NCI-H2081 (cell line): ENCODE data around the gene TMEM45B.
"Not testable (repeated sequence)": the region's sequence is repeated elsewhere in the genome, so short reads cannot be mapped to it uniquely, and the experiment has no call there.

Experiments used
- DNase-seq, 2 experiments: peaks; one replicate each; lab custom pipeline; 2025; lab: John Stamatoyannopoulos, UW

The TMEM45B gene

GRCh38 chr11:129815596-129816461, at the start of gene TMEM45B:
Gene TMEM45B (plus strand): TSS chr11:129815848. CDS start chr11:129852483, 36,635 bp downstream.
- peak; percentile 64 to 77 for DNase-seq

GRCh38 chr11:129766898-129767604, 48.6 kb upstream of the TMEM45B start:
- peak; percentile 7 to 36 for DNase-seq

- DNase-seq = no peak
Observed at GRCh38 chr11:129767827-129768226, 47.8 kb upstream of the TMEM45B start.

GRCh38 chr11:129768356-129768755, 47.3 kb upstream of the TMEM45B start:
- DNase-seq = no peak

GRCh38 chr11:129769059-129769458, 46.6 kb upstream of the TMEM45B start:
- DNase-seq = no peak

- DNase-seq = no peak
Observed at GRCh38 chr11:129770993-129771392, 44.7 kb upstream of the TMEM45B start.

GRCh38 chr11:129771456-129771855, 44.2 kb upstream of the TMEM45B start:
- DNase-seq = not testable (repeated sequence)

- no peak for DNase-seq
Observed at GRCh38 chr11:129778877-129779276, 36.8 kb upstream of the TMEM45B start.

GRCh38 chr11:129779342-129779741, 36.3 kb upstream of the TMEM45B start:
- DNase-seq = no peak

GRCh38 chr11:129785383-129786111, 30.1 kb upstream of the TMEM45B start:
- peak; percentile 58 to 59 for DNase-seq

GRCh38 chr11:129786112-129786416, 29.6 kb upstream of the TMEM45B start:
- not testable (repeated sequence) for DNase-seq

GRCh38 chr11:129787532-129788155, 28.0 kb upstream of the TMEM45B start:
- no peak for DNase-seq

- DNase-seq = no peak
Observed at GRCh38 chr11:129788278-129788677, 27.4 kb upstream of the TMEM45B start.

- DNase-seq = no peak
Observed at GRCh38 chr11:129790106-129790505, 25.5 kb upstream of the TMEM45B start.

GRCh38 chr11:129791515-129791914, 24.1 kb upstream of the TMEM45B start:
- no peak for DNase-seq

- DNase-seq = no peak
Observed at GRCh38 chr11:129792663-129793062, 23.0 kb upstream of the TMEM45B start.

GRCh38 chr11:129795089-129795488, 20.6 kb upstream of the TMEM45B start:
- no peak for DNase-seq

- DNase-seq = no peak
Observed at GRCh38 chr11:129798212-129798611, 17.4 kb upstream of the TMEM45B start.

- not testable (repeated sequence) for DNase-seq
Observed at GRCh38 chr11:129800162-129800561, 15.5 kb upstream of the TMEM45B start.

- no peak for DNase-seq
Observed at GRCh38 chr11:129800655-129801054, 15.0 kb upstream of the TMEM45B start.

- DNase-seq = no peak
Observed at GRCh38 chr11:129803533-129803932, 12.1 kb upstream of the TMEM45B start.

- no peak for DNase-seq
Observed at GRCh38 chr11:129804012-129804411, 11.6 kb upstream of the TMEM45B start.
